Mucosa of descending colon (tissue), 3 donors: ENCODE results near the gene DDAH2. TPM values are rescaled to one million over a fixed set of nuclear protein-coding genes. Genes with fewer than 3 reads are reported as not detected.

ENCODE experiments used
- ATAC-seq: fragments of 200-7000 bp; cut with Tn5 transposase; one replicate; pipeline ENCODE4 v1.9.1; 2020; ENCODE audit warnings: mild to moderate bottlenecking, moderate library complexity
- DNase-seq, 3 donors: peaks; one replicate each; pipeline ENCODE4 v3.0.0-alpha.2; 2020
- H3K36me3 ChIP-seq: fragments of 200-600 bp; one replicate; pipeline ENCODE4 v1.8.0; 2021; ENCODE audit warnings: low read depth, mild to moderate bottlenecking
- H3K4me1 ChIP-seq: fragments of 200-600 bp; one replicate; pipeline ENCODE4 v1.8.0; 2021; ENCODE audit warnings: low read depth, mild to moderate bottlenecking
- H3K4me3 ChIP-seq: fragments of 200-600 bp; one replicate; pipeline ENCODE4 v1.8.0; 2021; ENCODE audit warnings: mild to moderate bottlenecking
- H3K9me3 ChIP-seq: fragments of 200-600 bp; one replicate; pipeline ENCODE4 v1.8.0; 2021; ENCODE audit warnings: mild to moderate bottlenecking
- CTCF ChIP-seq: fragments of 200-600 bp; IDR thresholded peaks from one replicate; pipeline ENCODE4 v1.8.0; 2022; ENCODE audit warnings: antibody characterized with exemption, mild to moderate bottlenecking
- intact Hi-C, 2 donors: fragments of 100-400 bp; cut with DNase I in 1 of 2; cut with micrococcal nuclease in 1 of 2; formaldehyde crosslinking; loops; one replicate each; pipeline versions ENCODE4 v1.11.0 to v1.11.1; 2022; cut with DNase I, micrococcal nuclease
- microRNA-seq: library from miRNA; unstranded; fragments of <30 nt; microRNA quantifications from one replicate; pipeline ENCODE4, GENCODE V29; 2019
- total RNA-seq, 3 donors: library from RNA; stranded (reverse); fragmentation: NEBNext Ultra II Directional in 2 of 3; extraction: Animal tissue kit (Norgen Biotek cat#: 25700) in 2 of 3; gene quantifications; one replicate each; pipeline versions ENCODE4 v1.2.1 to v1.2.4, GENCODE V29; 2021 to 2023
- donor health status: DM: no; HTN: no; CAD: no; lungs with moderate emphysema.
- donor health status: DM: no; HTN: no; CAD: no.
- donor health status: DM: no; HTN: yes; CAD: no.

DDAH2 gene
- total RNA-seq, 3 donors from 2014 or later: 56.1 to 152 (median 99.5) TPM

- peak; percentile 87 for ATAC-seq
- DNase-seq: peak; percentile 87 to 90 (median 89)
- no peaks in the 10 kb centered on the region for H3K36me3 ChIP-seq
- peaks cover 14% of the 10 kb centered on the region for H3K4me1 ChIP-seq
- intact Hi-C loops: loop anchor here in 1 of 2 donors (10.0 kb wide), 1 partner anchor 184 kb away; the partner anchor contains the start of gene NEU1
- peak; percentile 68 for TF ChIP-seq CTCF
- H3K9me3 ChIP-seq: no peaks in the 10 kb centered on the region
- no peak within 1 kb of the TSS for H3K4me3 ChIP-seq
Measured at GRCh38 chr6:31680226-31681134, 48.6 kb downstream of the DDAH2 start, which contains the start of gene LY6G5C. LY6G5C (minus strand) TSS chr6:31681067; CDS start chr6:31680373, 694 bp downstream.

GRCh38 chr6:31677955-31678354, 51.1 kb downstream of the DDAH2 start:
- H3K36me3 ChIP-seq: no peaks in the 10 kb centered on the region
- no peak for TF ChIP-seq CTCF
- ATAC-seq (no peak), DNase-seq (no peak)
- intact Hi-C loops: no loop called here
- H3K4me1 ChIP-seq: peaks cover 14% of the 10 kb centered on the region
- H3K4me3 ChIP-seq: no peak overlapping the region
- H3K9me3 ChIP-seq: no peaks in the 10 kb centered on the region

Small RNA genes lying within 50 kb of the gene (microRNA-seq; reads per million reads assigned to microRNA genes)
- gene MIR4646: 0.70 reads per million

Other genes starting within 250 kb of the DDAH2 start
- gene MICB, start 231.2 kb downstream of the DDAH2 start, total RNA-seq: 1 to 10 TPM; 1.3 to 4.1 (median 2.9) TPM
- gene MCCD1, start 200.3 kb downstream of the DDAH2 start, total RNA-seq: not detected
- gene DDX39B, start 187.3 kb downstream of the DDAH2 start, total RNA-seq: 100 to 1,000 TPM; 239 to 309 (median 295) TPM
- 1 to 10 TPM in 2 of 3 donors, under 1 TPM in 1; 0.55 to 4.5 (median 1.2) TPM for gene ATP6V1G2, start 182.7 kb downstream of the DDAH2 start, total RNA-seq
- 10 to 100 TPM; 15.8 to 27.8 (median 18.3) TPM for gene NFKBIL1, start 181.7 kb downstream of the DDAH2 start, total RNA-seq
- under 1 TPM in 2 of 3 donors, not detected in 1; 0.20 to 0.22 TPM for gene LTA, start 157.0 kb downstream of the DDAH2 start, total RNA-seq
- gene TNF, start 153.7 kb downstream of the DDAH2 start, total RNA-seq: 1 to 10 TPM in 2 of 3 donors, under 1 TPM in 1; 0.41 to 1.7 (median 1.1) TPM
- 1 to 10 TPM; 2.1 to 3.4 (median 2.2) TPM for gene LTB, start 146.9 kb downstream of the DDAH2 start, total RNA-seq
- 10 to 100 TPM in 1 of 3 donors, 1 to 10 TPM in 2; 3.9 to 11.3 (median 6.6) TPM for gene LST1, start 143.0 kb downstream of the DDAH2 start, total RNA-seq
- gene NCR3, start 136.3 kb downstream of the DDAH2 start, total RNA-seq: under 1 TPM in 1 of 3 donors, not detected in 2; 0.46 TPM
- gene AIF1, start 114.1 kb downstream of the DDAH2 start, total RNA-seq: 10 to 100 TPM in 2 of 3 donors, 1 to 10 TPM in 1; 6.1 to 28.4 (median 17.3) TPM
- 100 to 1,000 TPM; 109 to 151 (median 120) TPM for gene PRRC2A, start 108.6 kb downstream of the DDAH2 start, total RNA-seq
- 100 to 1,000 TPM; 282 to 298 (median 293) TPM for gene BAG6, start 76.6 kb downstream of the DDAH2 start, total RNA-seq
- 1 to 10 TPM; 2.2 to 2.7 (median 2.4) TPM for gene APOM, start 73.4 kb downstream of the DDAH2 start, total RNA-seq
- gene C6orf47, start 68.5 kb downstream of the DDAH2 start, total RNA-seq: 10 to 100 TPM; 28.5 to 33.0 (median 32.3) TPM
- 10 to 100 TPM; 13.4 to 17.7 (median 17.4) TPM for gene GPANK1, start 64.3 kb downstream of the DDAH2 start, total RNA-seq
- 100 to 1,000 TPM; 125 to 147 (median 134) TPM for gene CSNK2B, start 63.2 kb downstream of the DDAH2 start, total RNA-seq
- gene LY6G5B, start 59.3 kb downstream of the DDAH2 start, total RNA-seq: 10 to 100 TPM; 13.1 to 17.2 (median 15.5) TPM
- 1 to 10 TPM; 1.7 to 4.2 (median 2.1) TPM for gene LY6G5C, start 48.2 kb downstream of the DDAH2 start, total RNA-seq
- gene ABHD16A, start 26.0 kb downstream of the DDAH2 start, total RNA-seq: 10 to 100 TPM; 55.3 to 69.4 (median 68.4) TPM
- not detected for gene LY6G6F, start 22.4 kb downstream of the DDAH2 start, total RNA-seq
- gene LY6G6D, start 14.0 kb downstream of the DDAH2 start, total RNA-seq: 1 to 10 TPM in 1 of 3 donors, under 1 TPM in 1, not detected in 1; 0.90 to 6.1 TPM
- under 1 TPM in 1 of 3 donors, not detected in 2; 0.32 TPM for gene LY6G6C, start 7.6 kb downstream of the DDAH2 start, total RNA-seq
- 1 to 10 TPM in 1 of 3 donors, under 1 TPM in 2; 0.48 to 1.4 (median 0.57) TPM for gene MPIG6B, start 5.9 kb downstream of the DDAH2 start, total RNA-seq
- gene CLIC1, start 7.2 kb upstream of the DDAH2 start, total RNA-seq: 100 to 1,000 TPM; 269 to 555 (median 441) TPM
- gene MSH5, start 10.7 kb upstream of the DDAH2 start, total RNA-seq: 10 to 100 TPM; 14.1 to 29.9 (median 29.7) TPM
- gene SAPCD1, start 33.4 kb upstream of the DDAH2 start, total RNA-seq: 1 to 10 TPM; 2.5 to 9.6 (median 4.3) TPM
- gene VWA7, start 48.0 kb upstream of the DDAH2 start, total RNA-seq: 1 to 10 TPM; 5.9 to 8.2 (median 6.9) TPM
- 10 to 100 TPM; 41.7 to 65.8 (median 45.0) TPM for gene VARS1, start 66.5 kb upstream of the DDAH2 start, total RNA-seq
- gene LSM2, start 77.7 kb upstream of the DDAH2 start, total RNA-seq: 10 to 100 TPM; 21.7 to 35.5 (median 33.8) TPM
- 1 to 10 TPM; 1.2 to 3.4 (median 1.3) TPM for gene HSPA1L, start 86.0 kb upstream of the DDAH2 start, total RNA-seq
- gene HSPA1A, start 86.2 kb upstream of the DDAH2 start, total RNA-seq: 100 to 1,000 TPM in 2 of 3 donors, 10 to 100 TPM in 1; 73.6 to 274 (median 107) TPM
- gene HSPA1B, start 98.4 kb upstream of the DDAH2 start, total RNA-seq: 100 to 1,000 TPM; 172 to 254 (median 200) TPM
- 10 to 100 TPM; 44.0 to 65.7 (median 45.0) TPM for gene NEU1, start 133.5 kb upstream of the DDAH2 start, total RNA-seq
- 100 to 1,000 TPM; 332 to 795 (median 740) TPM for gene SLC44A4, start 149.7 kb upstream of the DDAH2 start, total RNA-seq
- gene EHMT2, start 168.4 kb upstream of the DDAH2 start, total RNA-seq: 10 to 100 TPM; 29.6 to 50.1 (median 36.4) TPM
- gene ZBTB12, start 172.8 kb upstream of the DDAH2 start, total RNA-seq: 1 to 10 TPM; 2.3 to 6.2 (median 3.4) TPM
- gene C2, start 198.4 kb upstream of the DDAH2 start, total RNA-seq: 10 to 100 TPM in 2 of 3 donors, 1 to 10 TPM in 1; 5.5 to 33.7 (median 17.9) TPM
- 100 to 1,000 TPM in 1 of 3 donors, 10 to 100 TPM in 2; 34.5 to 178 (median 40.4) TPM for gene CFB, start 216.8 kb upstream of the DDAH2 start, total RNA-seq
- gene NELFE, start 229.7 kb upstream of the DDAH2 start, total RNA-seq: 10 to 100 TPM; 44.9 to 52.4 (median 51.8) TPM
- gene SKIC2, start 229.9 kb upstream of the DDAH2 start, total RNA-seq: 10 to 100 TPM; 58.6 to 87.2 (median 81.2) TPM
- gene DXO, start 242.8 kb upstream of the DDAH2 start, total RNA-seq: 10 to 100 TPM; 12.4 to 18.1 (median 15.8) TPM